Measurements from ENCODE around the gene SLC6A12.

- TF ChIP-seq CTCF (optimal IDR thresholded peaks at IDR 0.05 in 1 of 3, IDR thresholded peaks at IDR 0.05 in 1 of 3, conservative IDR thresholded peaks at IDR 0.05 in 1 of 3; ENCODE audit: extremely low read depth in 1 of 3, insufficient read depth in 2 of 3, low read length in 3 of 3): no peak
- TF ChIP-seq EZH2 (IDR thresholded peaks at IDR 0.05; ENCODE audit: low read length): no peak
Observed at GRCh38 chr12:252636-253035, 38.7 kb upstream of the SLC6A12 start.
